Skeletal muscle satellite cell (primary cell): ENCODE results near the gene ALDH8A1.

Experiments used
- H3K27me3 ChIP-seq: 2 replicates; pipeline ENCODE4 v1.7.0; 2013; ENCODE audit warnings: low read length; ENCODE audit not compliant: control insufficient read depth, insufficient read depth
- H3K36me3 ChIP-seq: 2 replicates; pipeline ENCODE4 v1.7.0; 2013; ENCODE audit warnings: mild to moderate bottlenecking, control low read depth, low read length; ENCODE audit not compliant: insufficient read depth
- H3K4me1 ChIP-seq: 2 replicates; pipeline ENCODE4 v1.7.0; 2013; ENCODE audit warnings: low read length; ENCODE audit not compliant: control insufficient read depth, insufficient read depth
- H3K4me2 ChIP-seq: 2 replicates; pipeline ENCODE4 v1.7.0; 2013; ENCODE audit warnings: mild to moderate bottlenecking, low read length
- H3K4me3 ChIP-seq: 2 replicates; pipeline ENCODE4 v1.7.0; 2013; ENCODE audit warnings: low read length
- H3K9ac ChIP-seq: 2 replicates; pipeline ENCODE4 v1.7.0; 2013; ENCODE audit warnings: mild to moderate bottlenecking, low read depth, low read length, moderate library complexity
- H3K9me3 ChIP-seq: replicated peaks from 2 replicates; pipeline ENCODE4 v1.7.0; 2013; ENCODE audit warnings: mild to moderate bottlenecking, control low read depth, low read length

Gene ALDH8A1

DNA sequence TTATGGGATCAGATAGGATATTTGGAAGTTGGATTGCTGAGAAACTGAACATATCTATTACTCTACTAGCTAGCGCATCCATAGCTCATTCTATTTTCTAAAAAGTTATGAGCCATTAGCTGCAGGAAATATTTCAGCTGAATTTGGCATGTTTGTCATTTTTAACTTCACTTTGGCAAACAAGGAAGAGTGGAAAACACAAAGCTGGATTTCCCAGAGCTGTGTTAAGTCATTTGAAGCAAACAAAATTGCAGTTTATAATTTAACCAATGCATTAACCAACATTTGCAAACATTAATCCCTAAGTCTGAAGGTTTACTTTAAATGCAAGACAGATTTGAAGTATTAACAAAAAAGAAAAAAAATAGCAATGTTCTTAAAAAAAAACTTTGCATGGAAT lies 1.2 kb downstream of the ALDH8A1 start:
- no peaks in the 10 kb centered on the region for H3K36me3 ChIP-seq
- no peak overlapping the region for H3K4me2 ChIP-seq
- no peak overlapping the region for H3K4me3 ChIP-seq
- H3K9ac ChIP-seq: no peak overlapping the region
- H3K4me1 ChIP-seq: no peaks in the 10 kb centered on the region
- H3K27me3 ChIP-seq: no peaks in the 10 kb centered on the region
- H3K9me3 ChIP-seq: no peaks in the 10 kb centered on the region

DNA sequence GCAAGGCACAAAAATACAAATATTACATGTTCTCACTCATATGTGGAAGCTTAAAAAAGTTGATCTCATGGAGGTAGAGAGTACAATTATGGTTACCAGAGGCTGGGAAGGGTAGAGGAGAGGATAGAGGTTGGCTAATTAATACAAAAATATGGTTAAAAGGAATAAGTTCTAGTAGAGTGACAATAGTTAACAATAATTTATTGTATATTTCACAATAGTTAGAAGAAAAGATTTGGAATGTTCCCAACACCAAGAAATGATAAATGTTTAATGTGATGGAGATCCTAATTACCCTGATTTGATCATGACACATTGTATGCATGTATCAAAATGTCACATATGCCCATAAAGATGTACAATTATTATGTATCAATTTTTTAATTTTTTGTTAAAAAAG lies 1.8 kb downstream of the ALDH8A1 start:
- no peaks in the 10 kb centered on the region for H3K4me1 ChIP-seq
- H3K27me3 ChIP-seq: no peaks in the 10 kb centered on the region
- no peaks in the 10 kb centered on the region for H3K9me3 ChIP-seq
- no peak overlapping the region for H3K4me3 ChIP-seq
- no peak overlapping the region for H3K9ac ChIP-seq
- no peaks in the 10 kb centered on the region for H3K36me3 ChIP-seq
- no peak overlapping the region for H3K4me2 ChIP-seq

DNA sequence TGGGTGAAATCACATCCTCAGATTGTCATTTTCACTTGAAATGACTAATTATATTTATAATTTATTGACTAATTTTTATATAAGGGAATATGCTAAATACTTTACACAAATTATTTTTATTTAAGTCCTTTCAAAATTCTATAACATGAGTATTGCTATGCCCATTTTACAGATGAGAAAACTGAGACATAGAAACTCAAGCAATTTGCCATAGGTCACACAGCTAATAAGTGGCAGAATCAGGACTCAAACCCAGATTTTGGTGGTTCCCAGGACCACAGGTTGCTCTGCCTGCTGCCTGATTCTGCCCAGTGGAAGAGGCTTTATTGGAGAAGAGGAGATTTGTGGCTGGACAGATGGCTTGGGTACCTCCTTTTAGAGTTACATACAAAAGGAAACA lies 4.9 kb downstream of the ALDH8A1 start:
- Histone ChIP-seq H3K27me3 (no peaks in the 10 kb centered on the region), H3K4me2 (no peak overlapping the region), H3K9ac (no peak overlapping the region), H3K9me3 (no peaks in the 10 kb centered on the region), H3K36me3 (no peaks in the 10 kb centered on the region), H3K4me1 (no peaks in the 10 kb centered on the region), H3K4me3 (no peak overlapping the region)

DNA sequence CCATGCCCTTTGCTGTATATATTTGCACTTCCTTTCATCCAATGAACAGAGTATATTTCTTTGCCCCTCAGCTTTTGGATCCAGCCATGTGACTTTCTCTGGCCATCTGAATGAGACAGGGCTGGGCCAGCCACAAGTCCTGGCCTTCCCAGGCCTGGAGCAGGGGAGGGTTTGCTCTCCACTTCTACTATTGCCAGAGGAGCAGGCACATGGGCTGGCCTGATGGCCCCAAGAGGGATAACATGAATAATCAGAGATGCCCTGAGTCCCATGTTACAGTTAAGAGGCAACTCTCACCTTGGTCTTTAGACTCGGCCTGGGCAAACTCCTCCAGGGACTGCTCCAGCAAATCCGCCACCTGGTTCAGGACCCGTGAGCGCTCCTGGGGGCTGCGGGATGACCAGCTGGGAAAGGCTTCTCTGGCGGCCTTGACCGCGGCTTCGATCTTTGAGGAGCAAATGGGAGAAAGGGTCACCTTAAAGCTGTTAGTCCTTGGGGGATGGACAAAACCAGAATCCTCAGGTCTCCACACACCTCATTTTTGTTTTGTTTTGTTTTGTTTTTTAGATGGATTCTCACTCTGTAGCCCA lies 6.3 kb downstream of the ALDH8A1 start:
- H3K4me1 ChIP-seq: no peaks in the 10 kb centered on the region
- no peaks in the 10 kb centered on the region for H3K9me3 ChIP-seq
- H3K9ac ChIP-seq: no peak overlapping the region
- no peak overlapping the region for H3K4me3 ChIP-seq
- H3K4me2 ChIP-seq: no peak overlapping the region
- H3K27me3 ChIP-seq: no peaks in the 10 kb centered on the region
- no peaks in the 10 kb centered on the region for H3K36me3 ChIP-seq

DNA sequence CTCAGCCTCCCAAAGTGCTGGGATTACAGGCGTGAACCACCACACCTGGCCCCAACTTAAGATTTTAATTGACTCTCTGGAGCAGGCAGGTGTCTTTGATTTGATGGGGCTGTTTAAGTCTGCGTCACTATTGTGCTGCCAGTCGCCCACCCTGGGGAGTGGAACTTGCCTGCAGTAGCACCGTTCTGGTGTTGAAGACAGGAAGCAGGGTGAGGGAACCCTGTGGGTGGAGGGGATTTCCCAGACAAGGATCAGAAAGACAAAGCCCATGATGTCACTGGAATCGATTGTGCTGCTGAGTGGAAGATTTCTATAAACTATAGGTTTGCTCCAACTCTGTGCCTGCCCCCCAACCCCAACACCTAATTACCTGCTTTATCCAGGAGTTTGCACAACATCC lies 11.0 kb downstream of the ALDH8A1 start:
- H3K9ac ChIP-seq: no peak overlapping the region
- H3K4me1 ChIP-seq: peaks cover 14% of the 10 kb centered on the region
- no peaks in the 10 kb centered on the region for H3K27me3 ChIP-seq
- H3K4me3 ChIP-seq: no peak overlapping the region
- H3K36me3 ChIP-seq: no peaks in the 10 kb centered on the region
- H3K4me2 ChIP-seq: no peak overlapping the region
- no peaks in the 10 kb centered on the region for H3K9me3 ChIP-seq

DNA sequence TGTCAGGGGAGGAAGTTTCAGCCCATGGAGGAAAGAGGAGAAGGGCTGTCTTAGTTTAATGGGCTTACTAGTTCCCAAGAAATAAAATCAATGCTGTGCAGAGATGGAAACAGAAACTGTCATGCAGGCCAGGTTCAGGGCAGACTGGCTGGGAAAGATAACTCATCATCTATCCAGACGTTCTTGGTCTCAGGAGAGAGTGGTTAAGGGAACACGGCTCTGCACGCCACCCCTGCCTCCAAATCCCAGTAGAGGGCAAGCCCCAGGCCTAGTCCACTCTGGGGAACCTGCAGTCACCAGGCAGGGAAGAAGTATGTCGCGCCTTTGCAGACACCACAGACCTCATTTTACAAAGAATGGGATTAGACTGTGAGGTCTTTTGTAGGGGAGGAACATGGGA lies 12.5 kb downstream of the ALDH8A1 start:
- no peaks in the 10 kb centered on the region for H3K27me3 ChIP-seq
- H3K4me2 ChIP-seq: peak overlapping the region; percentile 60
- H3K9ac ChIP-seq: peak overlapping the region; percentile 48
- peaks cover 14% of the 10 kb centered on the region for H3K4me1 ChIP-seq
- H3K36me3 ChIP-seq: no peaks in the 10 kb centered on the region
- H3K9me3 ChIP-seq: no peaks in the 10 kb centered on the region
- no peak overlapping the region for H3K4me3 ChIP-seq

DNA sequence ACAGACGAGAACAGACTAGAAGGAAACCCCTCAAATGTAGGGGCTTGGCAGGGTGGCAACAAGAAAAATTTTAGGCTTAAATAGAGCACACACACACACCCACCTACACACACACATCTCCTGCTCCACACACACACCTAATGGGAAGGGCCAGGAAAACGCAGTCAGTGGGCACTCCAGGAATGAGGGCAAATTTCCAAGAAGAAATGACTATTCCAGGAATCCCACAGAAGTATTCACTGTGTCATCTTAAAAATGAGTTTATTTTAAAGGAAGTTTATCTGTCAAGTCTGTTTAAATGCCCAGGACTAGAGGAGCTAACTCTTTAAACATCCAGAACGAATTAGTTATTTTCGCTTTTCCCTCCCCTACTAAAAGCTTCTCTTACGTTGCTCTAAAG lies 13.0 kb downstream of the ALDH8A1 start:
- no peak overlapping the region for H3K4me3 ChIP-seq
- H3K27me3 ChIP-seq: no peaks in the 10 kb centered on the region
- no peaks in the 10 kb centered on the region for H3K9me3 ChIP-seq
- H3K36me3 ChIP-seq: no peaks in the 10 kb centered on the region
- peaks cover 14% of the 10 kb centered on the region for H3K4me1 ChIP-seq
- peak overlapping the region; percentile 48 for H3K9ac ChIP-seq
- H3K4me2 ChIP-seq: peak overlapping the region; percentile 60

DNA sequence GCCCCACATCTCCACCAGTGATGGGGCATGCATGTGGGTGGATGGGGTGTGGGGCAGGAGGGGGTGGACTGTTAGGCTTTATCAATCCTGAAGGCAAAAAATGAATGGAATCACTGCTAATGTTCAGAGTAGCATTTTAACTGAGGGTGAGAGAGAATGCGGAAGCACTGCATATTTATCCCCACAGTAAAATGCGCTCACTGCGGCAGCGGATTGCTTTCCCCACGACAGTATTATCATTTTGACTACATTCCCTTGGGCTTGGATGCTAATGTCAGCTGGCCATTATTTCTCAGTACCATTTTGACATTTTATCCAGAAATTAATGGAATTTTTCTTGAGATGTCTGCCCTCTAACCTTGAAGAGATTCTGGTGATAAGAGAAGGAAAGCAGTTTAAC lies 13.4 kb downstream of the ALDH8A1 start:
- no peaks in the 10 kb centered on the region for H3K27me3 ChIP-seq
- peaks cover 14% of the 10 kb centered on the region for H3K4me1 ChIP-seq
- H3K4me2 ChIP-seq: no peak overlapping the region
- no peaks in the 10 kb centered on the region for H3K9me3 ChIP-seq
- H3K36me3 ChIP-seq: no peaks in the 10 kb centered on the region
- no peak overlapping the region for H3K9ac ChIP-seq
- H3K4me3 ChIP-seq: no peak overlapping the region

DNA sequence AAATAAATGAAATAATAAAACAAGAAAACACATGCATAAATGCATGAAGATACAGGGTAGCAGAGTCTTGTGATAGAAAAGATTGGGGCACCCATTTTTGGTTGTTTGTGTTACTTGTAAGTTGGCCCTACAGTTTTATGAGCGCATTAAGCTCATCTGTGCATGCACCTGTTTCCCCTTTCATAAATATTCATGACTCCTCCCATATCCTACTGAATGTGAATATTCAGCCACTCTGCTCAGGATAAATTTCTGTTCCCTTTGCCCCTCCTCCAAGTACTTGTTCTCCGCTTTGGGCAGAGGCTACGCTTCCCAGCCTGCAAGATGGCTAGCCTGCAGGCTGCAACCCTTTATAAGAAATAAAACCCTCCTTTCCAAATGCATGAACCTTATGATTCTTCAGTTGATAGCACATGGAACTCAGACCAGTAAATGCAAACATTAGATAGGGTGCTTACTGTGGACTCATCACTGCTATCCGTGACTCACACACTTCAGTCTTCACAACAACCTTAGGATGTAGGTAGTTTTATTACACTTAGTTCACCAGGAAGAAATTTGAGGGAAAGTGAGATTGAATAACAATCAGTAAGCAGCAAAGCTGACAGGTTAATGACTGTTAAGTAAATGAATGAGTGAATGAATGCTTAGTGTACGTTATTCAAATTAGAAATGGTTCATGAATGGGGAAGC lies 15.0 kb downstream of the ALDH8A1 start:
- Histone ChIP-seq H3K9ac (no peak overlapping the region), H3K9me3 (no peaks in the 10 kb centered on the region), H3K27me3 (no peaks in the 10 kb centered on the region), H3K4me2 (no peak overlapping the region), H3K36me3 (no peaks in the 10 kb centered on the region), H3K4me3 (no peak overlapping the region), H3K4me1 (peaks cover 14% of the 10 kb centered on the region)

DNA sequence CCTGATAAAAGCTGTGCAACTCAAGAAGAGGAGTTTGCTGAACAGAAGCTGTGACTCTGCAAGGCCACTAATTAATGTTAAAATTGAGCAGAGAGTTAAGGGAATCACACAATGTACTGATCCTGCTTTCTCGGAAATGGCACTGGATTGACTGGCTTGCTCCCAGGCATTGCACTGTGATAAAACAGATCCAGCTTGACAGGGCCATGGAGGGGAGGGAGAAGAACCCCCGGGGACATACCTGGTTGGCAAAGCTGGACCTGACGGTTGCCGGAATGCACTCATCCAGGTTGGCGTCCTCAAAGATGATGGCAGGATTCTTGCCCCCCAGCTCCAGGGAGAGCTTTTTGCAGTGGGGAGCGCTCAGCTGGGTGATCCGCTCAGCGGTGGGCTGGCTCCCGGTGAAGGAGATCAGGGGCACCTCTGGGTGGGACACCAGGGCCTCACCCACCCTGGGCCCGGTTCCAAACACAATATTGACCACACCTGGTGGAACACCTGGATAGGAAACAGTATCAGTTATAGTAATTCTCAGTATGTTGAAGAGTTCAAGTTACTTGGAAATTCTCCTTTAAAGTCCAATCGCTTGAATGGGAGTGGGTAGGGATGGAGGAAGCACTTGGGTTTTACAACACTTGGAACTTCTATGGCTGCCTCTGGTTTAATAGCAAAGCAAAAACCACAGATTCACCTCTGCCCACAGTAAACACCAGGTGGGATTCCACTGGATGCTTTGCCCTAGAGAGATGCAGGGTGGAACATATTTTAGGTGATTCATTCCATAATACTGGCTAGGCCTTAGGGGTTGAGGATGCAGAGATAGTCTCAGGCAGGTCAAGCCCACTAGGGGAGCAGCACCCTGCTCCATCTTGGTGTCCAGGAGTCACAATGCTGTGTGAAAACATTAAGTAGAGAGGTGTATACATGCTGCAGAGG lies 17.1 kb downstream of the ALDH8A1 start:
- no peaks in the 10 kb centered on the region for H3K9me3 ChIP-seq
- H3K4me2 ChIP-seq: no peak overlapping the region
- H3K4me1 ChIP-seq: peaks cover 12% of the 10 kb centered on the region
- no peaks in the 10 kb centered on the region for H3K36me3 ChIP-seq
- no peak overlapping the region for H3K4me3 ChIP-seq
- no peak overlapping the region for H3K9ac ChIP-seq
- no peaks in the 10 kb centered on the region for H3K27me3 ChIP-seq

DNA sequence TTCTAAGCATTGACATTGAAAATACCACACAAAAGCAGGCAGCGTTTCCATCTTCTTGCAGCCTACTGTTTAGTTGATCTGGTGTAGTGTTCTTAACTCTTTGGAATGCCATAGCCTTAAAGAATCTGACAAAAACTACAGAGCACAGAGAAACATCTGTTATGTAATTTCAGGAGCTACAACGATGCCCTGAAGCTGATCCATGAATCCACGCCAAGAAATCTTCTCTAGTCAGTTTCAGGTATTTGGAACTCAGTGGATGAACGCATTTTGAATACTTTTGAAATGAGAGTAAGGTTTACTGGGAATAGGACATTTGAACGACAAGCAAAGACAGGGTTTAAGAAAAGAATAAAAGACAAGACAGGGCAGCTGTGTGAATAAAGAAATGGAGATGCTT lies 17.8 kb downstream of the ALDH8A1 start:
- peaks cover 5% of the 10 kb centered on the region for H3K4me1 ChIP-seq
- no peak overlapping the region for H3K4me3 ChIP-seq
- H3K4me2 ChIP-seq: no peak overlapping the region
- H3K9me3 ChIP-seq: no peaks in the 10 kb centered on the region
- H3K36me3 ChIP-seq: no peaks in the 10 kb centered on the region
- H3K27me3 ChIP-seq: no peaks in the 10 kb centered on the region
- no peak overlapping the region for H3K9ac ChIP-seq
